HG03575 (cell line): ENCODE measurements around the gene SLC13A2.
"Not testable (repeated sequence)": the region's sequence is repeated elsewhere in the genome, so short reads cannot be mapped to it uniquely, and the experiment has no call there.

Experiments used
- ATAC-seq: cut with Tn5 transposase; IDR thresholded peaks from one replicate; pipeline ENCODE4 v1.9.1; 2021; ENCODE audit not compliant: unreplicated experiment, insufficient number of reproducible peaks, low FRiP score; ENCODE audit errors: extremely low read depth

The SLC13A2 gene

GRCh38 chr17:28506763-28507487, 33.5 kb downstream of the SLC13A2 start:
- no peak for ATAC-seq

GRCh38 chr17:28507567-28508203, 34.2 kb downstream of the SLC13A2 start:
- ATAC-seq = no peak

GRCh38 chr17:28508211-28508724, 34.8 kb downstream of the SLC13A2 start:
- no peak for ATAC-seq

GRCh38 chr17:28509789-28510188, 36.3 kb downstream of the SLC13A2 start:
- no peak for ATAC-seq

- no peak for ATAC-seq
Observed at GRCh38 chr17:28511858-28512461, 38.5 kb downstream of the SLC13A2 start.

- no peak for ATAC-seq
Observed at GRCh38 chr17:28513476-28513875, 40.0 kb downstream of the SLC13A2 start.

- ATAC-seq = no peak
Observed at GRCh38 chr17:28514561-28515002, 41.1 kb downstream of the SLC13A2 start.

GRCh38 chr17:28515518-28515917, 42.1 kb downstream of the SLC13A2 start:
- no peak for ATAC-seq

- ATAC-seq = no peak
Observed at GRCh38 chr17:28518132-28518531, 44.7 kb downstream of the SLC13A2 start.

- ATAC-seq = no peak
Observed at GRCh38 chr17:28518578-28518977, 45.1 kb downstream of the SLC13A2 start.

GRCh38 chr17:28519236-28519635, 45.8 kb downstream of the SLC13A2 start:
- ATAC-seq = no peak

- no peak for ATAC-seq
Observed at GRCh38 chr17:28520687-28521086, 47.2 kb downstream of the SLC13A2 start.

GRCh38 chr17:28521311-28522085, 48.1 kb downstream of the SLC13A2 start:
- no peak for ATAC-seq

GRCh38 chr17:28522281-28522680, 48.8 kb downstream of the SLC13A2 start:
- not testable (repeated sequence) for ATAC-seq

- ATAC-seq = no peak
Observed at GRCh38 chr17:28523186-28523585, 49.7 kb downstream of the SLC13A2 start.

GRCh38 chr17:28523876-28524275, 50.4 kb downstream of the SLC13A2 start:
- ATAC-seq = no peak

- ATAC-seq = no peak
Observed at GRCh38 chr17:28524476-28525424, 51.3 kb downstream of the SLC13A2 start.

GRCh38 chr17:28526381-28526780, 52.9 kb downstream of the SLC13A2 start:
- ATAC-seq = no peak
